ENCODE measurements around the gene GJA4.
"Not testable (repeated sequence)": the region's sequence is repeated elsewhere in the genome, so short reads cannot be mapped to it uniquely, and the experiment has no call there.

GJA4 gene

DNA sequence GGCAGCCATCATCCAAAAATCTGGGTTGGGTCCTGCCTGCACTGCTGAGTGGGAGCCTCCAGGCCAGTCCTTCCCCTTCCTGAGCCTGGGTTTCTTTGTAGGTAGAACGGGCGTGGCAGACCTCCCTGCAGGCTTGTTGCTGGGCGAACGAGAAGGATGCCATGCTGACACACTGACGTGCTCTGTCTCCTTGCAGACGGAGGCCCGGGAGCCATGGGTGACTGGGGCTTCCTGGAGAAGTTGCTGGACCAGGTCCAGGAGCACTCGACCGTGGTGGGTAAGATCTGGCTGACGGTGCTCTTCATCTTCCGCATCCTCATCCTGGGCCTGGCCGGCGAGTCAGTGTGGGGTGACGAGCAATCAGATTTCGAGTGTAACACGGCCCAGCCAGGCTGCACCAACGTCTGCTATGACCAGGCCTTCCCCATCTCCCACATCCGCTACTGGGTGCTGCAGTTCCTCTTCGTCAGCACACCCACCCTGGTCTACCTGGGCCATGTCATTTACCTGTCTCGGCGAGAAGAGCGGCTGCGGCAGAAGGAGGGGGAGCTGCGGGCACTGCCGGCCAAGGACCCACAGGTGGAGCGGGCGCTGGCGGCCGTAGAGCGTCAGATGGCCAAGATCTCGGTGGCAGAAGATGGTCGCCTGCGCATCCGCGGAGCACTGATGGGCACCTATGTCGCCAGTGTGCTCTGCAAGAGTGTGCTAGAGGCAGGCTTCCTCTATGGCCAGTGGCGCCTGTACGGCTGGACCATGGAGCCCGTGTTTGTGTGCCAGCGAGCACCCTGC is 1.4 kb downstream of the GJA4 start:
- DNase-seq: no peak

DNA sequence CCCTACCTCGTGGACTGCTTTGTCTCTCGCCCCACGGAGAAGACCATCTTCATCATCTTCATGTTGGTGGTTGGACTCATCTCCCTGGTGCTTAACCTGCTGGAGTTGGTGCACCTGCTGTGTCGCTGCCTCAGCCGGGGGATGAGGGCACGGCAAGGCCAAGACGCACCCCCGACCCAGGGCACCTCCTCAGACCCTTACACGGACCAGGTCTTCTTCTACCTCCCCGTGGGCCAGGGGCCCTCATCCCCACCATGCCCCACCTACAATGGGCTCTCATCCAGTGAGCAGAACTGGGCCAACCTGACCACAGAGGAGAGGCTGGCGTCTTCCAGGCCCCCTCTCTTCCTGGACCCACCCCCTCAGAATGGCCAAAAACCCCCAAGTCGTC is 2.0 kb downstream of the GJA4 start:
- no peak for DNase-seq

GRCh38 chr1:34795916-34796315 is 3.1 kb downstream of the GJA4 start:
- DNase-seq: no peak

- no peak for DNase-seq
Measured at GRCh38 chr1:34796990-34797389, 4.2 kb downstream of the GJA4 start.

GRCh38 chr1:34800214-34800613 is 7.4 kb downstream of the GJA4 start:
- no peak for DNase-seq

DNA sequence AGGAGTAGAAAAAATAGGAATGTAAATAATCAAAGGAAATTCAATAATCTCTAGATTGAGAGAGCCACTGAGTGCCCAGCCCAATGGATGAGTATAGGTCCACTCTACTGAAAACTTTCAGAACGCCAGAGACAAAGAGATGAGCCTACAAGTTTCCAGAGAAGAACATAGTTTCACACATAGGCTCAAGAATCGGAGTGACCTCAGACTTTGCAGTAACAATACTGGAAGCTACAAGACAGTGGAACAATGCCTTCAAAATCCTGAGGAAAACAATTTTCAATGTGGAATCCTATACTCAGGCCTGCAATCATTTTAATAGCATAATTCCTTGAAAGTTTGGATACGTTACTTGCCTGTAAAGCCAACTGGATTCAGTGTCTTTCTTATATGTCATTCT is 11.0 kb downstream of the GJA4 start:
- no peak for DNase-seq

DNA sequence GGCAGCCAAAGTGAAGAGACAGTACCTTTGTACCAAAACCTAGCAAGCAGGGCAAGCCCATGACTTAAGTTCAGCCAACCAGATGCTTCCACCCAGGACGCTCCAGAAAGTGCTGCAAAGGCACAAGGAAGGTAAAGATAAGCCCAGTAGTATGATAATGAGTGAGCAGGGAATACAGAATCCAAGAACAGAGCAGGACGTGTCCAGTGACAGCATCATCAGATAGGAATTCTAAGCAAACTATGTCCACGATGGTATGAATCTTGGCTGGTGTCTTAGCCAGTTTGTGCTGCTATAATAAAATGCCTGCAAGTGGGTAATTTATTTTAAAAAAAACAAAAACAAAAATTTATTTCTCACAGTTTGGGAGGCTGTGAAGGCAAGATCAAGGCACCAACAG is 13.6 kb downstream of the GJA4 start:
- no peak for DNase-seq

DNA sequence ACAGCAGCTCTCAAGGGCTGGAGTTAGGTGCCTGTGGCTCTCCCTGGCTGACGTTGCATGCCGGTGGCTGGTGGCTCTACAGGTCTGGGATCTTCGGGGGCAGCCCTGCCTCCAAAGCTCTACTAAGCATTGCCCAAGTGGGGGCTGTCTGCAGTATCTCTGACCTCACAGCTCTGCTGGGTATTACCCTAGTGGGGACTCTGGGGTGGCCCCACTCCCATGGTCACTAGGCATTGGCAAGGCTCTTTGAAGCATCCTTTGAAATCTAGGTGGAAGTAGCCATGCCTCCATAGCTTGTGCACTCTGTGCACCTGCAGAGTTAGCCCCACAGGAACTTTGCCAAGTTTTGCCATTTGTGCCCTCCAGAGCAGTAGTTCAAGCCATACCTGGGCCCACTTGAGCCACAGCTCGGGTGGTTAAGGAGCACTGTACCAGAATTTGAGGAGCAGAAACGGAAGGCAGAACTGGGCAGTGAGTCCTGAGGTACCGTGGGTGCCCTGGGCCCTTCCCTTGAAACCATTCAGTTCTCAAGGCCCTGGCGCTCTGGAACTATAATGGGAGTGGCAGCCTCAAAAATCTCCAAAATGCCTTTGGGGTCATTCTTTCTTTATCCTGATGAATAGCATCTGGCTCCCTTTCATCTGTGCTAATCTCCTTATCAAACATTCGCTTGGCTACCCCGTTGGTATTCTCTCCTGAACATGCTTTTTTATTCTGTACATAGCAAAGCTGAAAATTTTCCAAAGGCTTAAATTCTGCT is 15.4 kb downstream of the GJA4 start:
- no peak for DNase-seq

DNA sequence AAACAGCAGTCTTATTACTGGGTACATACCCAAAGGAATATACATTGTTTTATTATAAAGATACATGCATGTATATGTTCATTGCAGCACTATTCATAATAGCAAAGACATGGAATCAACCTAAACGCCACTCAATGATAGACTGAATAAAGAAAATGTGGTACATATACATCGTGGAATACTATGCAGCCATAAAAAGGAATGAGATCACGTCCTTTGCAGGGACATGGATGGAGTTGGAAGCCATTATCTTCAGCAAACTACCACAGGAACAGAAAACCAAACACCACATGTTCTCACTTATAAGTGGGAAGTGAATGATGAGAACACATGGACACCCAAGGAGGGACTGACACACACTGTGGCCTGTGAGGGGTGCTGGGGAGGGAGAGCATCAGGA is 18.0 kb downstream of the GJA4 start:
- not testable (repeated sequence) for DNase-seq

- no peak for DNase-seq
Measured at GRCh38 chr1:34816332-34816731, 23.5 kb downstream of the GJA4 start.

GRCh38 chr1:34816778-34817177 is 24.0 kb downstream of the GJA4 start:
- DNase-seq: no peak

GRCh38 chr1:34818862-34819261 is 26.1 kb downstream of the GJA4 start:
- DNase-seq: not testable (repeated sequence)

DNA sequence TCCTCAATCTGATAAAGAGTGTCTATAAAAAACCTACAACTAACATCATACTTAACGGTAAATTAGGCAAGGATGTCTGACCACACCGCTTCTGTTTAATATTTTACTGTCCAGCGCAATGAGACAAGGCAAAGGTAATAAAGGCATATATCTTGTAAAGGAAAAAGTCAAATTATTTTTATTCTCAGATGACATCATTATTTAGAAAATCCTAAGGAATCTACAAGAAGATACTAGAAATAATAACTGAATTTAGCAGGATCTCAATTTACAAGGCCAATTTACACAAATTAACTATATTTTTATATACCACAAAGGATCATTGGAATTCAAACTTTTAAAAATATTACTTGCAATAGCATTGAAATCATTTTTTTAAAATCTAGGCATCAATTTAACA is 29.4 kb downstream of the GJA4 start:
- no peak for DNase-seq

DNA sequence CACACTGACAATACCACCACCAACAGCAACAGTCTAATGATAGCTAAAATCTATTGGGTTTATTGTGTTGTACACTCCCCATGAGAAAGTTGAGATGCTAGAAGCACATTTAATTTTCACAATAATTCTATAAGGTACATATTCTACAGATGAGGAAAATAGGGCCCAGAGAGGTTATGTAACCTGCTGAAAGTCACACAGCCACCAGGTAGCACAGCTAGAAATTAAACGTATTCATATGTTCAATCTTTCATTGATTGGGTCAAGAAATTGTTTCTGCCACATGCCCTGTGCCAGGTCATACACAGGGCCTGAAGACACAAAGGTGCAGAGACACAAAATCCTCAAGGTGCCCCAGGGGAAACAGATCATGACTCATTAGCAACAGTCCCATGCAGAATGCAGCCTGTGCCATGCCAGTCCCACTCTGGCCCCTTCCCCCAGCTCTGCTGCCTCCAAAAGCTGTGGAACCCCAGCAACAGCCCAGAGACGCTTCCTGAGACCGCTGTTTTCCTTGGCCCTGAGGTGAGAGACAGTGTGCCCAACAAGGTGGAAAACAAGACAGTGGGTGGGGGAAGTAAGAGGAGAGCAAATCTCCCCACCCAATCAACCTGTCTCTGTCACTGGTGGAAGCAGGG is 32.1 kb downstream of the GJA4 start:
- DNase-seq: no peak

- no peak for DNase-seq
Measured at GRCh38 chr1:34825455-34826091, 32.8 kb downstream of the GJA4 start.

DNA sequence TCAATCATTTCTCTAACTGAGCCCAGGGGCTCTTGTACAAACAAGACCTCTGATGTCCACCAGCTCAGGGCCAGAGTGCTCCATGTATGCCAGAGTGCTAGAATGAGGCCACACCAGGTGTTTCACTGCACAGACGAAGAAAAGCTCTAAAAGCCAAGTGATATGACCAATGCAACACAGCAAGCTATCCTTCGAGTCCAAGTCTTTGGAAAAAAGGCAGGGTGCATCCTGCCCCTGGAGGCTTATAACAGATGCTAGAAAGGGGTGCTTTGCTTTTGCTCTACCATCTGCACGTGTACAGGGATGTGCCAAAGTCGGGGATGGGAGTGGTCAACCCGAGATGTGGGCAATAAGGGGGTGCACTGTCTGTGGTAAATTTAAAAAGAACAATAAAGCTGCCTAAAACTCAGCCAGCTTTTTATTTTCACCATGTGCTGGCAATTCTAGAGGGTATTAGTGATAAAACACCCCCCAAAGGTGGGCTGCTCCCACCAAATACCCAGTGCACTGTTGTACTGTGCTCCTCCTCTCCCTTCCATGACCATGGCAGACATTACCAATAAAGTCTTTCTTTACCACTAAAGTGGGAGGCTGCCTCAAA is 34.6 kb downstream of the GJA4 start:
- DNase-seq: no peak

- DNase-seq: no peak
Measured at GRCh38 chr1:34828611-34829010, 35.8 kb downstream of the GJA4 start.

- DNase-seq: no peak
Measured at GRCh38 chr1:34829250-34829649, 36.5 kb downstream of the GJA4 start.

- DNase-seq: no peak
Measured at GRCh38 chr1:34831721-34832246, 39.0 kb downstream of the GJA4 start.

DNA sequence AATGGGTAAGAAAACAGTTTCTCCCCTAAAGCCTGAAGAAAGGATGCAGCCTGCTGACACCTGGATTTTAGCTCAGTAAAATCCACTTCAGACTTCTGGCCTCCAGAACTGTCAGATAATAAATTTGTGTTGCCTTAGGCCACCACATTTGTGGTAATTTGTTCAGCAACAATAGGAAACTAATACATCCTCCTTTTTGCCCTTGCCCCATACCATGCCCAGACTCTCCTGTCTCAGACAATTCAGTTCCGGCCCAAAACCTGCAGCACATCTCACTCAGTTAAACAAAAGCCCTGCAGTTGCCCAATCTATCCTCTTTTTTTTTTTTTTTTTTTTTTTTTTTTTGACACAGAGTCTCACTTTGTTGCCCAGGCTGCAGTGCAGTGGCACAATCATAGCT is 40.9 kb downstream of the GJA4 start:
- no peak for DNase-seq

DNA sequence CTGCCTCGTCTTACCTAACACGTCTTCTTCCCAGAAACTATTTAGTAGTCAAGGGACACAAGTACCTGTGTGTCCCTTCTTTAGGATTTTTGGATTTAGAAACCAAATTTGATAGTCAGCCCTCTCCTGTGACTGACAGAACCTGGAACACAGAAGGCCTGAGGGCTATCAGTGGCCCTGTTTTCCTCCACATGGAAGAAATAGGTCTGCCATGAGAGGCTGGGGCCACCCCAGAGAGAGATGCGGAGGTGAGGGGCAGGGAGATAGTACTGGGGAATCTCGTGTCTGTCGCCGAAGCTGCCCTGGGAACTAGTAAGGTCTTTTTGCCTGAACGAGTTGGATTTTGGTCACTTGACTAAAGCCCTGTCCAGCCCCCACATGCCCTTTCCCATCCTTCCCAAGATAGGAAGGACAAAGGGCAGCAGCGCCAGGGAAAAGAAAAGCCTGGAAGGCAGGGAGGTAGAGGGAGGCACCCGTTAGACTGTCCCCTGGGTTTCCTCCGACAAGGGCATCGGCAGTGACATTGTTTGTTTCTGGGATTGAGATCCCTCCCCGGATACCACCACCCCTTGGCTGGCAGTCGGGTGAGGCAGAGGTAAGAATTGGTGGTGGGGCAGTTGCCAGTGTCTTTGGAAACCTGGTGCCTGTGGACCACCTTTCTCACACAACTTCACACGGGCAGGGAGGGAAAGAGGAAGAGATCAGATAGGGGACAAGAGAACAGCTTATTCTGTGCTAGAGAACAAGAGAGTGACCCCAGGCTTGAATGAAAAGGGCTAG is 46.9 kb downstream of the GJA4 start:
- DNase-seq: no peak

GRCh38 chr1:34840426-34840825 is 47.6 kb downstream of the GJA4 start:
- no peak for DNase-seq

Measured in GDM1 (cell line).